K562 (cell line): ENCODE data around the gene ZNF521. TPM values are rescaled to one million over a fixed set of nuclear protein-coding genes. Genes with fewer than 3 reads are reported as not detected.

Source experiments
- ATAC-seq: fragments of 200-7000 bp; cut with Tn5 transposase; 3 replicates; pipeline ENCODE4 v1.9.1; 2020; ENCODE audit warnings: moderate library complexity
- BruUV-seq: library from RNA; stranded (reverse); fragments of 400-500 nt; replicated peaks from 2 replicates; lab custom pipeline; 2021; lab: Mats Ljungman, UMichigan
- CTCF ChIA-PET: fragments of 300-600 bp; formaldehyde crosslinking; extraction: SDS; loops from one replicate; lab custom pipeline; 2021; ENCODE audit warnings: low intra/inter-chr PET ratio; lab: Yijun Ruan, JAX
- POLR2A ChIA-PET: fragments of 300-600, 350-650 bp; sonication (Branson Sonifier 250); formaldehyde crosslinking; extraction: SDS; loops from one replicate; lab custom pipeline; 2021; ENCODE audit warnings: antibody characterized with exemption, inconsistent platforms; lab: Yijun Ruan, JAX
- DNase-seq, 4 experiments: peaks; one replicate each; pipeline versions ENCODE4 v3.0.0 to v3.0.0-alpha.2; 2011 to 2018; ENCODE audit warnings: low spot score in 3 of 4, mixed read lengths in 3 of 4; ENCODE audit errors: extremely low read depth in 1 of 4
- FAIRE-seq: peaks from 2 replicates; lab custom pipeline; 2011; peaks lifted over from hg19 to GRCh38; lab: Jason Lieb, UNC
- H2AFZ ChIP-seq: 2 replicates; pipeline ENCODE4 v1.6.0; 2011; ENCODE audit warnings: low read depth, low read length, control low read depth, inconsistent platforms
- H3K27ac ChIP-seq: fragments of 200-600 bp; 3 replicates; pipeline ENCODE4 v1.8.0; 2011; ENCODE audit warnings: low read depth, mild to moderate bottlenecking, control low read depth, inconsistent platforms, low read length, moderate library complexity, mixed read lengths; ENCODE audit errors: extremely low read depth
- H3K27me3 ChIP-seq, 2 experiments: fragments of 300-600 bp in 1 of 2; 2 replicates in 1 of 2; 3 replicates in 1 of 2; pipeline versions ENCODE4 v1.6.0 to v1.8.0; 2011; ENCODE audit warnings: inconsistent platforms in 2 of 2, low read length in 2 of 2, mild to moderate bottlenecking in 1 of 2, mixed read lengths in 1 of 2, moderate library complexity in 1 of 2; ENCODE audit not compliant: control insufficient read depth in 2 of 2, insufficient read depth in 2 of 2
- H3K36me3 ChIP-seq: fragments of 300-600 bp; 3 replicates; pipeline ENCODE4 v1.8.0; 2011; ENCODE audit warnings: mild to moderate bottlenecking, low read length, inconsistent platforms; ENCODE audit not compliant: control insufficient read depth, insufficient read depth
- H3K4me1 ChIP-seq, 2 experiments: fragments of 200-600 bp in 1 of 2; replicated peaks in 1 of 2; 2 replicates in 1 of 2; 3 replicates in 1 of 2; pipeline versions ENCODE4 v1.5.1 to v1.8.0; 2011; ENCODE audit warnings: inconsistent platforms in 2 of 2, low read length in 2 of 2, mild to moderate bottlenecking in 1 of 2, mixed read lengths in 1 of 2, moderate library complexity in 1 of 2; ENCODE audit not compliant: control insufficient read depth in 2 of 2, insufficient read depth in 2 of 2
- H3K4me2 ChIP-seq: 2 replicates; pipeline ENCODE4 v1.6.1; 2011; ENCODE audit warnings: low read length, control low read depth, inconsistent platforms, mixed read lengths; ENCODE audit not compliant: insufficient read depth
- H3K4me3 ChIP-seq: fragments of 200-600 bp; sonication (generic), shearing (Covaris generic); 2 replicates; pipeline ENCODE4 v1.5.1; 2016; ENCODE audit warnings: control low read depth, inconsistent platforms
- H3K79me2 ChIP-seq: fragments of 200-600 bp; 3 replicates; pipeline ENCODE4 v1.8.0; 2011; ENCODE audit warnings: low read length, inconsistent platforms; ENCODE audit not compliant: control insufficient read depth, insufficient read depth
- H3K9ac ChIP-seq, 2 experiments: 2 replicates each; pipeline versions ENCODE4 v1.6.0 to v1.6.1; 2011; ENCODE audit warnings: low read depth in 2 of 2, low read length in 2 of 2, control low read depth in 1 of 2, inconsistent platforms in 1 of 2, mild to moderate bottlenecking in 1 of 2, mixed read lengths in 1 of 2; ENCODE audit not compliant: insufficient read depth in 1 of 2
- H3K9me1 ChIP-seq: one replicate; pipeline ENCODE4 v1.6.0; 2011; ENCODE audit warnings: inconsistent platforms, mild to moderate bottlenecking, low read length, moderate library complexity; ENCODE audit not compliant: control insufficient read depth, insufficient read depth
- H3K9me3 ChIP-seq: replicated peaks from 2 replicates; pipeline ENCODE4 v1.5.1; 2011; ENCODE audit warnings: low read depth, low read length, inconsistent platforms; ENCODE audit not compliant: control insufficient read depth, insufficient read depth
- H4K20me1 ChIP-seq: replicated peaks from 2 replicates; pipeline ENCODE4 v1.6.1; 2011; ENCODE audit warnings: low read length, inconsistent platforms, mixed read lengths; ENCODE audit not compliant: control insufficient read depth, insufficient read depth
- ATF3 ChIP-seq, 2 experiments: fragments of 450-650 bp in 1 of 2; sonication (generic) in 1 of 2; formaldehyde crosslinking in 1 of 2; IDR thresholded peaks in 1 of 2; conservative IDR thresholded peaks in 1 of 2; 2 replicates each; pipeline versions ENCODE4 v1.6.1 to v1.8.1; 2016 to 2023; ENCODE audit warnings: mild to moderate bottlenecking in 2 of 2, moderate library complexity in 2 of 2, inconsistent platforms in 1 of 2, missing genetic modification reagents in 1 of 2
- CAMTA2 ChIP-seq: fragments of 250-450 bp; sonication (Bioruptor Pico); conservative IDR thresholded peaks from 2 replicates; pipeline ENCODE4 v1.5.1; 2022
- CEBPG ChIP-seq, 3 experiments: fragments of 200-800 bp in 1 of 3; sonication (Bioruptor generic) in 1 of 3; sonication (generic) in 1 of 3; formaldehyde crosslinking in 1 of 3; IDR thresholded peaks in 2 of 3; conservative IDR thresholded peaks in 1 of 3; 2 replicates each; pipeline versions ENCODE4 v1.6.1 to v1.8.0; 2016 to 2022; ENCODE audit warnings: missing compliant biosample characterization in 2 of 3, missing genetic modification characterization in 2 of 3, mild to moderate bottlenecking in 1 of 3, missing genetic modification reagents in 1 of 3
- PCBP2 ChIP-seq: fragments of 200-400 bp; formaldehyde crosslinking; IDR thresholded peaks from 2 replicates; pipeline ENCODE4 v1.6.1; 2018; ENCODE audit warnings: low read length, low read depth, mild to moderate bottlenecking, moderate library complexity; ENCODE audit not compliant: poor library complexity, severe bottlenecking
- WGBS: fragments of 100-300 bp; shearing (Covaris generic); methylation state at CpG from one replicate; pipeline ENCODE4 v1.1.6; 2016; ENCODE audit warnings: low coverage, mixed read lengths; ENCODE audit not compliant: insufficient coverage; ENCODE audit errors: missing lambda C conversion rate; 5-methylcytosine and 5-hydroxymethylcytosine counted together
- in situ Hi-C: fragments of 300-500 bp; cut with MboI; formaldehyde crosslinking; loops from 4 replicates; pipeline ENCODE4 v1.15.0; 2018; ENCODE audit warnings: inconsistent platforms, mixed read lengths
- intact Hi-C: fragments of 100-400 bp; cut with micrococcal nuclease; formaldehyde crosslinking; loops from 2 replicates; pipeline ENCODE4 v1.14.2; 2022
- polyA plus RNA-seq, 8 experiments: library from polyadenylated mRNA; depleted of rRNA in 4 of 8; stranded (reverse) in 5 of 8; unstranded in 3 of 8; fragments of >200 nt; fragmentation: Nextera tagmentation in 2 of 8; fragmentation: Illumina TruSeq in 1 of 8; extraction: Ambion mirVana in 2 of 8; extraction: Trizol in 1 of 8; gene quantifications; 2 replicates each; pipeline versions ENCODE4 v1.2.1 to v1.2.3, GENCODE V29; 2011 to 2014; ENCODE audit warnings: inconsistent platforms in 1 of 8, missing spikeins in 1 of 8
- total RNA-seq, 7 experiments: library from RNA; depleted of rRNA in 6 of 7; stranded (reverse); fragments of >200 nt in 6 of 7; fragmentation: Illumina TruSeq in 2 of 7; extraction: Trizol in 2 of 7; gene quantifications; 2 replicates each; pipeline versions ENCODE4 v1.2.1 to v1.2.3, GENCODE V29; 2011 to 2021; ENCODE audit warnings: low replicate concordance in 1 of 7

ZNF521 gene
- total and polyA plus RNA-seq, 9 of the 15 experiments (the other 6 are each of a cell fraction or from before 2014, with no cell fraction given): 1.2 to 5.8 (median 1.6) TPM

- Histone ChIP-seq H3K4me1 (peaks cover 0 to 4% of the 10 kb centered on the region in 2 experiments; a peak in 2 of 5 replicates), H4K20me1 (no peaks in the 10 kb centered on the region), H2AFZ (no peak overlapping the region), H3K4me2 (no peak overlapping the region), H3K9me3 (no peaks in the 10 kb centered on the region), H3K9ac (no peak overlapping the region), H3K4me3 (no peak overlapping the region), H3K36me3 (no peaks in the 10 kb centered on the region), H3K27ac (no peak overlapping the region), H3K79me2 (no peaks in the 10 kb centered on the region), H3K9me1 (no peaks in the 10 kb centered on the region), H3K27me3 (no peaks in the 10 kb centered on the region)
- intact Hi-C loops: no loop called here
- ATAC-seq (no peak), DNase-seq (no peak), FAIRE-seq (no peak)
- in situ Hi-C loops: no loop called here
- POLR2A ChIA-PET: no interaction called here
- TF ChIP-seq CEBPG (CRISPR knock-in tag; IDR thresholded peaks at IDR 0.05) (peak; percentile 49), CEBPG (tag; conservative IDR thresholded peaks at IDR 0.05 in 1 of 2, IDR thresholded peaks at IDR 0.05 in 1 of 2) (peak; percentile 42 to 61; a peak in 2 of 4 replicates), ATF3 (IDR thresholded peaks at IDR 0.05) (peak; percentile 53; the same call in 1 of the 2 replicates), ATF3 (CRISPR knock-in tag; conservative IDR thresholded peaks at IDR 0.05) (no peak), PCBP2 (no peak), CAMTA2 (CRISPR knock-in tag) (no peak)
- BruUV-seq: no TSS peak
- CTCF ChIA-PET: no interaction called here
- WGBS: 7% methylated on average over 4 of the region's 4 CpGs
Measured at GRCh38 chr18:25244924-25245698, 106.9 kb downstream of the ZNF521 start.
